ENCODE results near the gene RPLP1.

Gene RPLP1

GRCh38 chr15:69452692-69453521, at the start of gene RPLP1:
Gene RPLP1, plus strand, starts transcription at chr15:69452818. Its CDS starts 131 bp downstream, at chr15:69452949.
- peak; percentile 97 for DNase-seq (ENCODE audit: low spot score)

GRCh38 chr15:69403594-69403993, 49.0 kb upstream of the RPLP1 start:
- DNase-seq (ENCODE audit: low spot score) = no peak

- DNase-seq (ENCODE audit: low spot score) = no peak
Measured at GRCh38 chr15:69405110-69405509, 47.5 kb upstream of the RPLP1 start.

- DNase-seq (ENCODE audit: low spot score) = no peak
Measured at GRCh38 chr15:69407719-69408400, 44.8 kb upstream of the RPLP1 start.

GRCh38 chr15:69408841-69409240, 43.8 kb upstream of the RPLP1 start:
- no peak for DNase-seq (ENCODE audit: low spot score)

GRCh38 chr15:69410248-69410874, 42.3 kb upstream of the RPLP1 start:
- DNase-seq (ENCODE audit: low spot score) = peak; percentile 74

- DNase-seq (ENCODE audit: low spot score) = no peak
Measured at GRCh38 chr15:69412274-69412673, 40.3 kb upstream of the RPLP1 start.

GRCh38 chr15:69412701-69413100, 39.9 kb upstream of the RPLP1 start:
- no peak for DNase-seq (ENCODE audit: low spot score)

- DNase-seq (ENCODE audit: low spot score) = peak; percentile 99
Measured at GRCh38 chr15:69413822-69414700, 38.6 kb upstream of the RPLP1 start, which contains the start of gene KIF23. Gene KIF23, plus strand, starts transcription at chr15:69414349. Its CDS starts 117 bp downstream, at chr15:69414466.

GRCh38 chr15:69414701-69415167, 37.9 kb upstream of the RPLP1 start:
- DNase-seq (ENCODE audit: low spot score) = peak; percentile 76

GRCh38 chr15:69415381-69415780, 37.2 kb upstream of the RPLP1 start:
- no peak for DNase-seq (ENCODE audit: low spot score)

GRCh38 chr15:69417581-69417980, 35.0 kb upstream of the RPLP1 start:
- DNase-seq (ENCODE audit: low spot score) = no peak

- no peak for DNase-seq (ENCODE audit: low spot score)
Measured at GRCh38 chr15:69421498-69421897, 31.1 kb upstream of the RPLP1 start.

GRCh38 chr15:69422336-69422895, 30.2 kb upstream of the RPLP1 start:
- no peak for DNase-seq (ENCODE audit: low spot score)

GRCh38 chr15:69424001-69424400, 28.6 kb upstream of the RPLP1 start:
- DNase-seq (ENCODE audit: low spot score) = no peak

- no peak for DNase-seq (ENCODE audit: low spot score)
Measured at GRCh38 chr15:69424748-69425413, 27.7 kb upstream of the RPLP1 start.

GRCh38 chr15:69433831-69434230, 18.8 kb upstream of the RPLP1 start:
- no peak for DNase-seq (ENCODE audit: low spot score)

- no peak for DNase-seq (ENCODE audit: low spot score)
Measured at GRCh38 chr15:69434238-69434637, 18.4 kb upstream of the RPLP1 start.

GRCh38 chr15:69434679-69435078, 17.9 kb upstream of the RPLP1 start:
- no peak for DNase-seq (ENCODE audit: low spot score)

- no peak for DNase-seq (ENCODE audit: low spot score)
Measured at GRCh38 chr15:69435985-69436384, 16.6 kb upstream of the RPLP1 start.

- no peak for DNase-seq (ENCODE audit: low spot score)
Measured at GRCh38 chr15:69436951-69437350, 15.7 kb upstream of the RPLP1 start.
